GM23248 (cell line): ENCODE data around the gene ANKS3.

Experiments used
- EZH2 ChIP-seq: fragments of 200-600 bp; sonication (generic); IDR thresholded peaks from 2 replicates; pipeline ENCODE4 v1.6.1; 2018; ENCODE audit warnings: antibody characterized with exemption, mild to moderate bottlenecking; ENCODE audit not compliant: insufficient read depth, poor library complexity, severe bottlenecking
- EZH2phosphoT487 ChIP-seq: fragments of 200-600 bp; sonication (generic); IDR thresholded peaks from 2 replicates; pipeline ENCODE4 v1.6.1; 2018; ENCODE audit warnings: antibody characterized with exemption, moderate library complexity, mild to moderate bottlenecking, low read depth; ENCODE audit not compliant: insufficient read depth

DNA sequence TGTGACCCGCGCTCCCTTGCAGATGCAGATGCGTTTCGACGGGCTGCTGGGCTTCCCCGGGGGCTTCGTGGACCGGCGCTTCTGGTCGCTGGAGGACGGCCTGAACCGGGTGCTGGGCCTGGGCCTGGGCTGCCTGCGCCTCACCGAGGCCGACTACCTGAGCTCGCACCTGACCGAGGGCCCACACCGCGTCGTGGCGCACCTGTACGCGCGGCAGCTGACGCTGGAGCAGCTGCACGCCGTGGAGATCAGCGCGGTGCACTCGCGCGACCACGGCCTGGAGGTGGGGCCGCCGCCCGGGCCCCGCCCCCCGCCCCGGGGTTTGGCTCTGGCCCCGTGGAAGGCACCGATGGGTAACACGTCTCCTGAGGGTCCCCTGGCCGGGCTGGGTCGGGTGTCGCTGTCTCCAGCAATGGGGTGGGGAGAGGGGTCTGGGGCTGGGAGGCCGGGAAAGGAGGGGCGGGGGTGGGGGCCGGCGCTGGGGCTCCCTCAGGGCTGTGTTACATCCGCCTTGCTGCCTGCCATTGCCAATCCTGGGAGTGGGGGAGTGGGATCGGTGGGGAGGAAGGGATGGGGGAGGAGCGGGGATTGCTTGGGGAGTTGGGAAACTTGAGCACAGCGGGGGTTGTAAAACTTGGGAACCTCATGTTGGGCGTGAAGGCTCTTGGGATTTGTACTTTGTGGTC is 40.0 kb downstream of the ANKS3 start:
- TF ChIP-seq EZH2: no peak
- TF ChIP-seq EZH2phosphoT487: no peak
